Endodermal cell (in vitro differentiated cells): ENCODE results near the gene MRTFB. TPM values are rescaled to one million over a fixed set of nuclear protein-coding genes. Genes with fewer than 3 reads are reported as not detected.
A peak's percentile ranks its signal among the peaks of the same experiment; 100 is the strongest.

ENCODE experiments used
- DNase-seq: peaks from one replicate; pipeline ENCODE4 v3.0.0-alpha.2; 2017
- H3K27ac ChIP-seq: 2 replicates; pipeline ENCODE4 v1.5.1; 2013; ENCODE audit warnings: mild to moderate bottlenecking, low read depth, low read length, moderate library complexity
- H3K27me3 ChIP-seq: 2 replicates; pipeline ENCODE4 v1.6.1; 2013; ENCODE audit warnings: mild to moderate bottlenecking, low read length, moderate library complexity; ENCODE audit not compliant: insufficient read depth, control insufficient read depth, poor library complexity, severe bottlenecking
- H3K36me3 ChIP-seq: 2 replicates; pipeline ENCODE4 v1.7.0; 2013; ENCODE audit warnings: mild to moderate bottlenecking, low read length, moderate library complexity; ENCODE audit not compliant: control insufficient read depth, insufficient read depth
- H3K4me1 ChIP-seq: one replicate; pipeline ENCODE4 v1.7.0; 2013; ENCODE audit warnings: low read length; ENCODE audit not compliant: control insufficient read depth, insufficient read depth
- H3K4me3 ChIP-seq: 2 replicates; pipeline ENCODE4 v1.5.1; 2013; ENCODE audit warnings: mild to moderate bottlenecking, low read length, moderate library complexity
- H3K9ac ChIP-seq: 2 replicates; pipeline ENCODE4 v1.6.1; 2013; ENCODE audit warnings: mild to moderate bottlenecking, low read length, moderate library complexity; ENCODE audit not compliant: poor library complexity, severe bottlenecking; ENCODE audit errors: extremely low read depth
- H3K9me3 ChIP-seq: 2 replicates; pipeline ENCODE4 v1.6.1; 2013; ENCODE audit warnings: mild to moderate bottlenecking, low read length, moderate library complexity; ENCODE audit not compliant: control insufficient read depth
- H3K27ac Mint-ChIP-seq: 2 replicates; pipeline ENCODE4 v1.8.0; 2020; ENCODE audit warnings: mixed read lengths
- H3K27me3 Mint-ChIP-seq: 2 replicates; pipeline ENCODE4 v1.8.0; 2021; ENCODE audit warnings: mild to moderate bottlenecking, mixed read lengths; ENCODE audit not compliant: insufficient read depth
- H3K36me3 Mint-ChIP-seq: 2 replicates; pipeline ENCODE4 v1.8.0; 2020; ENCODE audit warnings: low read depth, mixed read lengths
- H3K4me1 Mint-ChIP-seq: 2 replicates; pipeline ENCODE4 v1.8.0; 2020; ENCODE audit warnings: mixed read lengths
- H3K4me3 Mint-ChIP-seq: 2 replicates; pipeline ENCODE4 v1.8.0; 2020; ENCODE audit warnings: mild to moderate bottlenecking, moderate library complexity, mixed read lengths
- H3K9me3 Mint-ChIP-seq: 2 replicates; pipeline ENCODE4 v1.8.0; 2020; ENCODE audit warnings: mild to moderate bottlenecking, mixed read lengths
- CTCF ChIP-seq: fragments of 200-600 bp; sonication (generic); conservative IDR thresholded peaks from 2 replicates; pipeline ENCODE4 v1.5.0; 2021; ENCODE audit warnings: antibody characterized with exemption, mild to moderate bottlenecking
- WGBS, 2 experiments: methylation state at CpG; one replicate each; pipeline versions ENCODE4 v1.1.5 to v1.1.7; 2013; ENCODE audit warnings: missing lambda C conversion rate in 2 of 2, mixed read lengths in 1 of 2; ENCODE audit not compliant: insufficient coverage in 1 of 2, insufficient read length in 1 of 2; 5-methylcytosine and 5-hydroxymethylcytosine counted together
- total RNA-seq, 2 donors: library from RNA; stranded (reverse); fragmentation: NEBNext Ultra II Directional in 1 of 2; extraction: Animal tissue kit (Norgen Biotek cat#: 25700) in 1 of 2; gene quantifications; 2 replicates in 1 of 2; 3 replicates in 1 of 2; pipeline ENCODE4 v1.2.1, GENCODE V29; 2021

Gene MRTFB
- total RNA-seq, 2 donors from 2014 or later, result 49.4 to 58.6 TPM

- H3K4me1 Mint-ChIP-seq, result peaks cover 59% of the 10 kb centered on the region
- WGBS, 2 experiments, result 58 to 75% methylated on average over 3 to 10 of the region's 10 CpGs
These were observed 236.0 kb downstream of the MRTFB start for GRCh38 chr16:14307059-14307526.

GRCh38 chr16:14307527-14308367, 236.6 kb downstream of the MRTFB start:
- peaks cover 2% of the 10 kb centered on the region for H3K36me3 Mint-ChIP-seq
- H3K9me3 ChIP-seq, result no peaks in the 10 kb centered on the region
- H3K4me3 Mint-ChIP-seq, result no peak overlapping the region
- no peaks in the 10 kb centered on the region for H3K27me3 Mint-ChIP-seq
- H3K4me1 ChIP-seq, result peaks cover 16% of the 10 kb centered on the region
- H3K27ac Mint-ChIP-seq, result peak overlapping the region; percentile 66
- DNase-seq, result peak; percentile 73
- no peak overlapping the region for H3K4me3 ChIP-seq
- TF ChIP-seq CTCF, result no peak
- H3K9ac ChIP-seq, result no peak overlapping the region
- WGBS, 2 experiments, result 83 to 87% methylated on average over 18 to 23 of the region's 23 CpGs
- H3K9me3 Mint-ChIP-seq, result peaks cover 2% of the 10 kb centered on the region
- H3K27me3 ChIP-seq, result no peaks in the 10 kb centered on the region
- H3K36me3 ChIP-seq, result peaks cover 7% of the 10 kb centered on the region
- peaks cover 59% of the 10 kb centered on the region for H3K4me1 Mint-ChIP-seq
- no peak overlapping the region for H3K27ac ChIP-seq

More at GRCh38 chr16:14307059-14307526, 236.0 kb downstream of the MRTFB start:
- H3K9ac ChIP-seq, result no peak overlapping the region
- H3K4me3 ChIP-seq, result no peak overlapping the region
- Mint-ChIP-seq H3K27ac (peak overlapping the region; percentile 66), H3K4me3 (no peak overlapping the region), H3K27me3 (no peaks in the 10 kb centered on the region), H3K36me3 (peaks cover 2% of the 10 kb centered on the region), H3K9me3 (peaks cover 2% of the 10 kb centered on the region)
- no peak overlapping the region for H3K27ac ChIP-seq
- H3K4me1 ChIP-seq, result peaks cover 16% of the 10 kb centered on the region
- H3K36me3 ChIP-seq, result peaks cover 7% of the 10 kb centered on the region
- no peak for TF ChIP-seq CTCF
- DNase-seq, result peak; percentile 61
- no peaks in the 10 kb centered on the region for H3K27me3 ChIP-seq
- no peaks in the 10 kb centered on the region for H3K9me3 ChIP-seq

- H3K4me1 ChIP-seq, result peaks cover 16% of the 10 kb centered on the region
- Mint-ChIP-seq H3K4me3 (no peak overlapping the region), H3K27ac (no peak overlapping the region), H3K36me3 (peaks cover 2% of the 10 kb centered on the region), H3K4me1 (peaks cover 62% of the 10 kb centered on the region), H3K27me3 (no peaks in the 10 kb centered on the region), H3K9me3 (peaks cover 2% of the 10 kb centered on the region)
- no peaks in the 10 kb centered on the region for H3K27me3 ChIP-seq
- peaks cover 7% of the 10 kb centered on the region for H3K36me3 ChIP-seq
- no peak overlapping the region for H3K9ac ChIP-seq
- no peak overlapping the region for H3K4me3 ChIP-seq
- peak; percentile 13 for TF ChIP-seq CTCF
- DNase-seq, result no peak
- 93 to 97% methylated on average over 1 of the region's 1 CpG for WGBS, 2 experiments
- no peaks in the 10 kb centered on the region for H3K9me3 ChIP-seq
- no peak overlapping the region for H3K27ac ChIP-seq
These were observed 237.2 kb downstream of the MRTFB start for GRCh38 chr16:14308368-14308723.
